ENCODE measurements around the gene GABBR2.

GRCh38 chr9:98721643-98722042 is 12.9 kb upstream of the GABBR2 start:
- TF ChIP-seq, protein P1, sequence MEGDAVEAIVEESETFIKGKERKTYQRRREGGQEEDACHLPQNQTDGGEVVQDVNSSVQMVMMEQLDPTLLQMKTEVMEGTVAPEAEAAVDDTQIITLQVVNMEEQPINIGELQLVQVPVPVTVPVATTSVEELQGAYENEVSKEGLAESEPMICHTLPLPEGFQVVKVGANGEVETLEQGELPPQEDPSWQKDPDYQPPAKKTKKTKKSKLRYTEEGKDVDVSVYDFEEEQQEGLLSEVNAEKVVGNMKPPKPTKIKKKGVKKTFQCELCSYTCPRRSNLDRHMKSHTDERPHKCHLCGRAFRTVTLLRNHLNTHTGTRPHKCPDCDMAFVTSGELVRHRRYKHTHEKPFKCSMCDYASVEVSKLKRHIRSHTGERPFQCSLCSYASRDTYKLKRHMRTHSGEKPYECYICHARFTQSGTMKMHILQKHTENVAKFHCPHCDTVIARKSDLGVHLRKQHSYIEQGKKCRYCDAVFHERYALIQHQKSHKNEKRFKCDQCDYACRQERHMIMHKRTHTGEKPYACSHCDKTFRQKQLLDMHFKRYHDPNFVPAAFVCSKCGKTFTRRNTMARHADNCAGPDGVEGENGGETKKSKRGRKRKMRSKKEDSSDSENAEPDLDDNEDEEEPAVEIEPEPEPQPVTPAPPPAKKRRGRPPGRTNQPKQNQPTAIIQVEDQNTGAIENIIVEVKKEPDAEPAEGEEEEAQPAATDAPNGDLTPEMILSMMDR (IDR thresholded peaks at IDR 0.05), result no peak
- no peak for TF ChIP-seq POLR2A (IDR thresholded peaks at IDR 0.05)

Measured in adrenal gland (tissue), 5 donors.